ENCODE data around the gene FABP6. TPM values are rescaled to one million over a fixed set of nuclear protein-coding genes. Genes with fewer than 3 reads are reported as not detected.

The FABP6 gene
- total and polyA plus RNA-seq, 9 of the 15 experiments (the other 6 are each of a cell fraction or from before 2014, with no cell fraction given) = 0.11 to 0.33 (median 0.21) TPM; not detected in 4

- TF ChIP-seq ZMIZ1 (IDR thresholded peaks at IDR 0.05; ENCODE audit: low read depth in 2 of 2, low read length in 2 of 2) (no peak), GATAD2A (IDR thresholded peaks at IDR 0.05) (0 out of 2 replicates have a peak, but pooled peaks have one; percentile 60), ZNF12 (CRISPR knock-in tag; IDR thresholded peaks at IDR 0.05) (no peak), THRAP3 (IDR thresholded peaks at IDR 0.05; ENCODE audit: borderline replicate concordance) (no peak), DMBX1 (CRISPR knock-in tag; IDR thresholded peaks at IDR 0.05; ENCODE audit: borderline replicate concordance) (no peak), YY1 (IDR thresholded peaks at IDR 0.05; ENCODE audit: borderline replicate concordance in 1 of 3, control insufficient read depth in 1 of 3, extremely low read depth in 1 of 3, insufficient read depth in 3 of 3, insufficient read length in 1 of 3, insufficient replicate concordance in 2 of 3, low read depth in 1 of 3, low read length in 2 of 3) (peak in 2 of 3 experiments; percentile 23 to 57), SP1 (CRISPR knock-in tag; IDR thresholded peaks at IDR 0.05) (no peak), MNT (conservative IDR thresholded peaks at IDR 0.05) (no peak), GTF2B (IDR thresholded peaks at IDR 0.05; ENCODE audit: extremely low read depth, insufficient read length) (no peak), HES1 (IDR thresholded peaks at IDR 0.05; ENCODE audit: low read depth) (no peak), PTRF (tag; IDR thresholded peaks at IDR 0.05) (no peak), GTF2A2 (tag; IDR thresholded peaks at IDR 0.05) (no peak), PHF20 (IDR thresholded peaks at IDR 0.05; ENCODE audit: partially characterized antibody) (no peak), PRDM10 (IDR thresholded peaks at IDR 0.05; ENCODE audit: partially characterized antibody) (no peak)
These were observed 29.8 kb upstream of the FABP6 start (continued) for GRCh38 chr5:160199410-160199911.

Measured in K562 (cell line).